Loucy (cell line): ENCODE measurements around the gene OR8D4.

Experiments
- CTCF ChIP-seq: fragments of 200-600 bp; sonication (generic); conservative IDR thresholded peaks from 2 replicates; pipeline ENCODE4 v1.5.1; 2014; ENCODE audit warnings: mild to moderate bottlenecking, antibody characterized with exemption, low read length
- EZH2phosphoT487 ChIP-seq: fragments of 200-600 bp; IDR thresholded peaks from 2 replicates; pipeline ENCODE4 v1.6.1; 2018; ENCODE audit warnings: antibody characterized with exemption, mild to moderate bottlenecking, moderate library complexity, borderline replicate concordance

- TF ChIP-seq CTCF (no peak), EZH2phosphoT487 (no peak)
Measured at GRCh38 chr11:123943738-123944137, 41.8 kb downstream of the OR8D4 start, which contains the start of gene OR6T1.
